Measurements from ENCODE around the gene DSPP.
"Not testable (repeated sequence)": the region's sequence is repeated elsewhere in the genome, so short reads cannot be mapped to it uniquely, and the experiment has no call there.

The DSPP gene

GRCh38 chr4:87608229-87608628, at the start of gene DSPP:
DSPP (plus strand) TSS chr4:87608529; CDS start chr4:87610909, 2,380 bp downstream.
- DNase-seq, result no peak

- peak in 5 of 6 experiments; percentile 1 to 43 (median 14) for DNase-seq
Observed at GRCh38 chr4:87559090-87559837, 49.1 kb upstream of the DSPP start.

GRCh38 chr4:87560802-87561201, 47.5 kb upstream of the DSPP start:
- no peak for DNase-seq

- DNase-seq, result no peak
Observed at GRCh38 chr4:87565746-87566145, 42.6 kb upstream of the DSPP start.

GRCh38 chr4:87566276-87566675, 42.1 kb upstream of the DSPP start:
- no peak for DNase-seq

GRCh38 chr4:87567191-87567590, 41.1 kb upstream of the DSPP start:
- DNase-seq, result no peak

GRCh38 chr4:87570290-87570805, 38.0 kb upstream of the DSPP start:
- no peak for DNase-seq

- not testable (repeated sequence) for DNase-seq
Observed at GRCh38 chr4:87574376-87574775, 34.0 kb upstream of the DSPP start.

GRCh38 chr4:87574996-87575395, 33.3 kb upstream of the DSPP start:
- DNase-seq, result no peak

GRCh38 chr4:87575408-87575807, 32.9 kb upstream of the DSPP start:
- DNase-seq, result no peak

- DNase-seq, result no peak
Observed at GRCh38 chr4:87575983-87576382, 32.3 kb upstream of the DSPP start.

- DNase-seq, result no peak
Observed at GRCh38 chr4:87579478-87579877, 28.9 kb upstream of the DSPP start.

GRCh38 chr4:87580057-87580456, 28.3 kb upstream of the DSPP start:
- DNase-seq, result no peak

- DNase-seq, result no peak
Observed at GRCh38 chr4:87584222-87584908, 24.0 kb upstream of the DSPP start.

- DNase-seq, result no peak
Observed at GRCh38 chr4:87589531-87589930, 18.8 kb upstream of the DSPP start.

- no peak for DNase-seq
Observed at GRCh38 chr4:87592124-87592523, 16.2 kb upstream of the DSPP start.

- no peak for DNase-seq
Observed at GRCh38 chr4:87601361-87601760, 7.0 kb upstream of the DSPP start.

- no peak for DNase-seq
Observed at GRCh38 chr4:87614292-87614890, 6.1 kb downstream of the DSPP start.

- no peak for DNase-seq
Observed at GRCh38 chr4:87616268-87616667, 7.9 kb downstream of the DSPP start.

- DNase-seq, result no peak
Observed at GRCh38 chr4:87620086-87620485, 11.8 kb downstream of the DSPP start.

- DNase-seq, result no peak
Observed at GRCh38 chr4:87620491-87620890, 12.2 kb downstream of the DSPP start.

- no peak for DNase-seq
Observed at GRCh38 chr4:87622303-87622702, 14.0 kb downstream of the DSPP start.

GRCh38 chr4:87624698-87625097, 16.4 kb downstream of the DSPP start:
- DNase-seq, result no peak

GRCh38 chr4:87631668-87632067, 23.3 kb downstream of the DSPP start:
- DNase-seq, result no peak
